Esophagus squamous epithelium (tissue), 4 donors: ENCODE data around the gene ITGAX.

Experiments
- POLR2A ChIP-seq, 4 donors: fragments of 450-650 bp; IDR thresholded peaks; one replicate each; pipeline ENCODE4 v1.6.1; 2017; ENCODE audit warnings: antibody characterized with exemption in 4 of 4, mild to moderate bottlenecking in 4 of 4, moderate library complexity in 3 of 4
- TF ChIP-seq, protein P1 (sequence below), 6 experiments: fragments of 450-650 bp in 4 of 6; fragments of 200-600 bp in 2 of 6; sonication (generic) in 2 of 6; IDR thresholded peaks; one replicate each; pipeline ENCODE4 v1.5.1; 2016 to 2019; ENCODE audit warnings: antibody characterized with exemption in 6 of 6, mild to moderate bottlenecking in 4 of 6, moderate library complexity in 4 of 6

- TF ChIP-seq, protein P1, sequence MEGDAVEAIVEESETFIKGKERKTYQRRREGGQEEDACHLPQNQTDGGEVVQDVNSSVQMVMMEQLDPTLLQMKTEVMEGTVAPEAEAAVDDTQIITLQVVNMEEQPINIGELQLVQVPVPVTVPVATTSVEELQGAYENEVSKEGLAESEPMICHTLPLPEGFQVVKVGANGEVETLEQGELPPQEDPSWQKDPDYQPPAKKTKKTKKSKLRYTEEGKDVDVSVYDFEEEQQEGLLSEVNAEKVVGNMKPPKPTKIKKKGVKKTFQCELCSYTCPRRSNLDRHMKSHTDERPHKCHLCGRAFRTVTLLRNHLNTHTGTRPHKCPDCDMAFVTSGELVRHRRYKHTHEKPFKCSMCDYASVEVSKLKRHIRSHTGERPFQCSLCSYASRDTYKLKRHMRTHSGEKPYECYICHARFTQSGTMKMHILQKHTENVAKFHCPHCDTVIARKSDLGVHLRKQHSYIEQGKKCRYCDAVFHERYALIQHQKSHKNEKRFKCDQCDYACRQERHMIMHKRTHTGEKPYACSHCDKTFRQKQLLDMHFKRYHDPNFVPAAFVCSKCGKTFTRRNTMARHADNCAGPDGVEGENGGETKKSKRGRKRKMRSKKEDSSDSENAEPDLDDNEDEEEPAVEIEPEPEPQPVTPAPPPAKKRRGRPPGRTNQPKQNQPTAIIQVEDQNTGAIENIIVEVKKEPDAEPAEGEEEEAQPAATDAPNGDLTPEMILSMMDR (IDR thresholded peaks at IDR 0.05), result no peak
- TF ChIP-seq POLR2A (IDR thresholded peaks at IDR 0.05), result no peak
Measured at GRCh38 chr16:31430380-31431052, 75.5 kb downstream of the ITGAX start.
